RKO (cell line): ENCODE data around the gene COQ4.

Source experiments
- DNase-seq: peaks from one replicate; pipeline ENCODE4 v3.0.0-alpha.2; 2016; ENCODE audit warnings: low spot score

COQ4 gene

GRCh38 chr9:128372784-128373183 lies 50.1 kb downstream of the COQ4 start:
- DNase-seq: peak; percentile 67

- DNase-seq: no peak
Observed at GRCh38 chr9:128374221-128374675, 51.6 kb downstream of the COQ4 start.

GRCh38 chr9:128375865-128376264 lies 53.2 kb downstream of the COQ4 start:
- DNase-seq: no peak

GRCh38 chr9:128382261-128382660 lies 59.6 kb downstream of the COQ4 start:
- no peak for DNase-seq

GRCh38 chr9:128383007-128383753 lies 60.5 kb downstream of the COQ4 start:
- DNase-seq: no peak
